Suppressor macrophage treated with lipopolysaccharide for 1 hour (primary cell): Measurements from ENCODE around the gene MLPH.

Experiments
- DNase-seq, 3 donors: peaks; one replicate each; pipeline ENCODE4 v3.0.0-alpha.2; 2020 to 2022

MLPH gene

GRCh38 chr2:237486819-237487448, at the start of gene MLPH:
Gene MLPH (plus strand): TSS chr2:237487251. CDS start chr2:237493427, 6,176 bp downstream.
- DNase-seq = peak in 2 of 3 donors; percentile 28 to 62

GRCh38 chr2:237437566-237437965, 49.5 kb upstream of the MLPH start:
- no peak for DNase-seq

- no peak for DNase-seq
Observed at GRCh38 chr2:237438080-237438940, 48.7 kb upstream of the MLPH start.

GRCh38 chr2:237440819-237441281, 46.2 kb upstream of the MLPH start:
- DNase-seq = peak in 1 of 3 donors; percentile 24

GRCh38 chr2:237441605-237442274, 45.3 kb upstream of the MLPH start:
- peak; percentile 48 to 67 (median 50) for DNase-seq

- DNase-seq = no peak
Observed at GRCh38 chr2:237444071-237444470, 43.0 kb upstream of the MLPH start.

GRCh38 chr2:237445611-237446337, 41.3 kb upstream of the MLPH start:
- DNase-seq = no peak

GRCh38 chr2:237446338-237446665, 40.7 kb upstream of the MLPH start:
- no peak for DNase-seq

GRCh38 chr2:237447496-237447895, 39.6 kb upstream of the MLPH start:
- DNase-seq = no peak

- DNase-seq = no peak
Observed at GRCh38 chr2:237448171-237448570, 38.9 kb upstream of the MLPH start.

- no peak for DNase-seq
Observed at GRCh38 chr2:237448626-237449025, 38.4 kb upstream of the MLPH start.

GRCh38 chr2:237449193-237449881, 37.7 kb upstream of the MLPH start:
- DNase-seq = no peak

GRCh38 chr2:237450108-237450507, 36.9 kb upstream of the MLPH start:
- DNase-seq = no peak

- no peak for DNase-seq
Observed at GRCh38 chr2:237450583-237450982, 36.5 kb upstream of the MLPH start.

GRCh38 chr2:237451643-237452469, 35.2 kb upstream of the MLPH start:
- DNase-seq = no peak

GRCh38 chr2:237452861-237453260, 34.2 kb upstream of the MLPH start:
- DNase-seq = peak; percentile 53 to 66 (median 64)

GRCh38 chr2:237453671-237454070, 33.4 kb upstream of the MLPH start:
- DNase-seq = no peak

- DNase-seq = no peak
Observed at GRCh38 chr2:237455764-237456163, 31.3 kb upstream of the MLPH start.

GRCh38 chr2:237456200-237456843, 30.7 kb upstream of the MLPH start:
- DNase-seq = peak in 1 of 3 donors; percentile 31

GRCh38 chr2:237457388-237457941, 29.6 kb upstream of the MLPH start:
- DNase-seq = no peak

GRCh38 chr2:237458519-237458918, 28.5 kb upstream of the MLPH start:
- DNase-seq = no peak
